H54 (cell line): ENCODE results near the gene FANCF.
"Not testable (repeated sequence)": the region's sequence is repeated elsewhere in the genome, so short reads cannot be mapped to it uniquely, and the experiment has no call there.

Source experiments
- DNase-seq: peaks from one replicate; pipeline ENCODE4 v3.0.0; 2011; ENCODE audit warnings: low spot score, mixed read lengths; ENCODE audit not compliant: insufficient read length
- FAIRE-seq: peaks from 3 replicates; lab custom pipeline; 2011; peaks lifted over from hg19 to GRCh38; lab: Jason Lieb, UNC
- POLR2A ChIP-seq: IDR thresholded peaks from 2 replicates; pipeline ENCODE4 v1.6.1; 2011; ENCODE audit warnings: low read depth, mild to moderate bottlenecking, low read length

The FANCF gene

GRCh38 chr11:22625448-22626287 lies at the start of gene FANCF:
TSS of gene FANCF (minus strand) at chr11:22625823. CDS start at chr11:22625810, 13 bp downstream.
- DNase-seq (peak; percentile 53), FAIRE-seq (peak; percentile 99)
- peak; percentile 26; the same call in 1 of the 2 replicates for TF ChIP-seq POLR2A

GRCh38 chr11:22674470-22675439 lies 49.1 kb upstream of the FANCF start:
- TF ChIP-seq POLR2A: no peak
- DNase-seq: no peak
- no peak for FAIRE-seq

- FAIRE-seq: no peak
- no peak for DNase-seq
- no peak for TF ChIP-seq POLR2A
Measured at GRCh38 chr11:22671751-22672150, 46.1 kb upstream of the FANCF start.

DNA sequence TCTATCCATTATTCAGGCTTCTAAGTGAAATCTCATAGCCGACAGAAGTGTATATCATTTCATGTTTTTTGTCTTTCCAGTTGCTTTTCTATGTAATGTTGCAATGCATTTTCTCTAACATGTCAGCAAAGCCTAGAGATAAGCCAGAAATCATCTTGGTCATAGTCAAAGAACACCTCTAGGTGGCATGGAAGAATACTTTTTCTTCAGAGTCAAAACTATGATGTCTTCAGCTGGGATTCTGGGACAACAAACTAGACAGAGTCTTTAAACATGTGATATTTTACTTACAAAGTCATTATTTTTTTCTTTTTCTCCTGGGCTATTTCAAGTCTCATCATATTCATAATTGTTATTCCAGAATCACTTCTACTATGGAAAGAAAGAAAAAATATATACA lies 45.2 kb upstream of the FANCF start:
- DNase-seq (no peak), FAIRE-seq (no peak)

DNA sequence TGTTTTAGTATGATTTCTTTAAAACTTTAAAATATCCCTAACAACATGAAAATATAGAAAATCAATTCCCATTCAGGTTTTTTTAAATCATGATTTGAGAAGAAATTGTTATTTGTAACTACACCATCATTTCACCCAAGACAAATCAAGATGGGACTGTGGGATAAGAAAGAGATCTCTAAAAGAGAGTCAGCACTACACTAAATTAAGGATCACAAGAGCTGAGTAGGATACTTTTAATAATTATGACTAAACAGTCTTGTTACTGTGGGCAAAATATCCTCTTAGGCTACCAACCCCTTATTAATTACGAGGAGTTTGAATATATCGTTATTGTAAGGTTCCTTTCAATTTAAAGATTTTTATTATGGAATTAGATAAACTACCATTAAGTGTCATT lies 43.7 kb upstream of the FANCF start:
- no peak for TF ChIP-seq POLR2A
- no peak for FAIRE-seq
- DNase-seq: no peak

More for the DNA sequence above, 45.2 kb upstream of the FANCF start:
- no peak for TF ChIP-seq POLR2A

GRCh38 chr11:22668005-22668796 lies 42.6 kb upstream of the FANCF start:
- no peak for DNase-seq
- FAIRE-seq: no peak
- no peak for TF ChIP-seq POLR2A

DNA sequence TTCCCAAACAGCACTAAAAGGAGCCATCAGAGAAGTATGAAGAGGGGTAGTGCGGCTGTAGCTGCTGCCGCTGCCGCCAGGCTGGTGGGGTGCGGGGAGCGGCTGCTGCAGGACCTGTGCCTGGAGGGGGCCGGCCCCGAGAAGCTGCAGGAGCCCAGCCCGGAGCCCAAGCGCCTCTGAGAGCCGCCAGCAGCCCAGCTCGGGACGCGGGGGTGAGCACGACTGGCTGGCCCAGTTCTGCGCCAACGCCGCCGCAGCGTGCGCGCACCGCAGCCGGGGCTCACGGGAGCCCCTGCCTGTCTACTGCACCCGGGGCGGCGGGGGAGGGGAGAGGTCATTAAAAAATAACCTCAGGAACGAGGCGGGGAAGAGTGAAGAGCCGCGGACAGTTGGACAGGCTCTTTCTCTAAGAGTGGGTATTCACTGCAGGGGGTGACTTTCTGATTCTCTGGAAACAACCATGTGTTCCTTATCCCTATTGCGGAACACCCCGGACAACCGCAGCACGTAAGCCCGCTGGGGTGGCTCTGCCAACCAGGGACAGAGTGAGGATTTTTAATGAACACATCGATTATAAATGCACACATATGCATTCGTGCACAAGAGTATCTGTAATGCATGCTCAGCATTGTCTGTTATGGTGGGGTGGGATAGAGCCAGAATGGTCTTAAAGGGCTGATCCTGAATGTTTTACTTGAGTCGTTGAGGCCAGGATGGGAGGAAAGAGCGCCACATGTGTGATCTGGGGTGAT lies 41.2 kb upstream of the FANCF start:
- DNase-seq: no peak
- no peak for FAIRE-seq

DNA sequence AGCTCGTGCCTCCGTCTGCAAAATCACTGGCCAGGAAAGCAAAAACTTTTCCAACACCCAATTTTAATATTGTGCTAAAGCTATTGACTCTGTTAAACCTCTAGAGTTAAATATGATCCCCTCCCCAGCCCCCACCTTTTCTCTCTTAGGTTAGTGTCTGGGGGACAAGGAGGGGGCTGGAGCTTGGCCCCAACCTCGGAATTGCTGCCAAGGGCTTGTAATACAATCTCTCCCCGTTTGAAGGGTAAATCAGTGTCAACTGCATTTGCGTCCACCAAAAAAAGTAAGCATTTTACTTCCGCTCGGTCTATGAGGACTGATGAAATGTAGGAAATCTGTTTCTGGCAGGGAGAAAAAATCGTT lies 40.7 kb upstream of the FANCF start, which contains the start of gene GAS2:
TSS of gene GAS2 (plus strand) at position 287 of the 363 bp plus-strand sequence. CDS start 8,259 bp downstream, outside the sequence.
- TF ChIP-seq POLR2A: no peak
- no peak for DNase-seq
- no peak for FAIRE-seq

More for the DNA sequence above, 41.2 kb upstream of the FANCF start:
- no peak for TF ChIP-seq POLR2A

- DNase-seq (no peak), FAIRE-seq (no peak)
- TF ChIP-seq POLR2A: no peak
Measured at GRCh38 chr11:22659783-22660182, 34.2 kb upstream of the FANCF start.

GRCh38 chr11:22657101-22657694 lies 31.6 kb upstream of the FANCF start:
- FAIRE-seq (no peak), DNase-seq (no peak)
- no peak for TF ChIP-seq POLR2A

- no peak for TF ChIP-seq POLR2A
- FAIRE-seq (no peak), DNase-seq (no peak)
Measured at GRCh38 chr11:22656130-22656529, 30.5 kb upstream of the FANCF start.

DNA sequence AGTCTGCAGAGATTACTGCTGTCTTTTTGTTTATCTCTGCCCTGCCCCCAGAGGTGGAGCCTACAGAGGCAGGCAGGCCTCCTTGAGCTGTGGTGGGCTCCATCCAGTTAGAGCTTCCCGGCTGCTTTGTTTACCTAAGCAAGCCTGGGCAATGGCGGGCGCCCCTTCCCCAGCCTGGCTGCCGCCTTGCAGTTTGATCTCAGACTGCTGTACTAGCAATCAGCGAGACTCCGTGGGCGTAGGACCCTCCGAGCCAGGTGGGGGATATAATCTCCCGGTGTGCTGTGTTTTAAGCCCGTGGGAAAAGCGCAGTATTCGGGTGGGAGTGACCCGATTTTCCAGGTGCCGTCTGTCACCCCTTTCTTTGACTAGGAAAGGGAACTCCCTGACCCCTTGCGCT lies 26.7 kb upstream of the FANCF start:
- not testable (repeated sequence) for DNase-seq, FAIRE-seq
